Stomach (tissue), 9 donors: Measurements from ENCODE around the gene ENC1. TPM values are rescaled to one million over a fixed set of nuclear protein-coding genes. Genes with fewer than 3 reads are reported as not detected.

ENCODE experiments used
- DNase-seq, 2 donors: peaks; one replicate each; pipeline versions ENCODE4 v3.0.0 to v3.0.0-alpha.2; 2013 to 2019
- H3K27ac ChIP-seq, 5 donors: fragments of 200-600 bp in 4 of 5; sonication (generic) in 4 of 5; one replicate each; pipeline ENCODE4 v1.5.1; 2013 to 2019; ENCODE audit warnings: mild to moderate bottlenecking in 1 of 5, moderate library complexity in 1 of 5
- H3K27me3 ChIP-seq, 3 donors: fragments of 200-600 bp; sonication (generic); one replicate each; pipeline ENCODE4 v1.5.1; 2017 to 2019; ENCODE audit warnings: mixed run types in 1 of 3
- H3K36me3 ChIP-seq, 4 donors: fragments of 200-600 bp; sonication (generic); 1 replicate in 3 of 4; 2 replicates in 1 of 4; pipeline ENCODE4 v1.5.1; 2016 to 2019
- H3K4me1 ChIP-seq, 4 donors: fragments of 200-600 bp; sonication (generic); one replicate each; pipeline ENCODE4 v1.5.1; 2016 to 2019
- H3K4me3 ChIP-seq, 4 donors: fragments of 200-600 bp; sonication (generic) in 3 of 4; one replicate each; pipeline ENCODE4 v1.5.1; 2016 to 2019; ENCODE audit warnings: mild to moderate bottlenecking in 1 of 4
- H3K9me3 ChIP-seq, 4 donors: fragments of 200-600 bp; sonication (generic); one replicate each; pipeline ENCODE4 v1.5.1; 2016 to 2019
- CTCF ChIP-seq, 7 experiments: fragments of 450-650 bp in 4 of 7; fragments of 200-600 bp in 3 of 7; sonication (generic) in 3 of 7; IDR thresholded peaks; one replicate each; pipeline ENCODE4 v1.5.1; 2016 to 2019; ENCODE audit warnings: antibody characterized with exemption in 7 of 7, control low read depth in 2 of 7, mild to moderate bottlenecking in 1 of 7
- EP300 ChIP-seq: sonication (generic); formaldehyde crosslinking; IDR thresholded peaks from one replicate; pipeline ENCODE4 v1.6.1; 2017; ENCODE audit warnings: antibody characterized with exemption
- POLR2A ChIP-seq, 4 donors: fragments of 450-650 bp; IDR thresholded peaks; one replicate each; pipeline ENCODE4 v1.6.1; 2016; ENCODE audit warnings: antibody characterized with exemption in 4 of 4, control low read depth in 2 of 4, mild to moderate bottlenecking in 1 of 4, moderate library complexity in 1 of 4
- POLR2AphosphoS5 ChIP-seq, 3 donors: sonication (generic); formaldehyde crosslinking; IDR thresholded peaks; one replicate each; pipeline ENCODE4 v1.6.1; 2016; ENCODE audit warnings: antibody characterized with exemption in 3 of 3
- WGBS, 5 donors: extraction: QIAGEN DNeasy Blood & Tissue Kit in 3 of 5; methylation state at CpG; one replicate each; pipeline versions ENCODE4 v1.1.5 to v1.1.7; 2013 to 2018; 5-methylcytosine and 5-hydroxymethylcytosine counted together
- intact Hi-C: fragments of 100-400 bp; cut with DNase I; formaldehyde crosslinking; loops from one replicate; pipeline ENCODE4 v1.15.1; 2023; ENCODE audit warnings: low total_unique reads
- polyA plus RNA-seq, 3 donors: library from polyadenylated mRNA; stranded (reverse); fragments of 200-250 nt; gene quantifications; one replicate each; pipeline ENCODE4 v1.2.3, GENCODE V29; 2013
- total RNA-seq, 5 donors: library from RNA; depleted of rRNA; stranded (reverse); fragments of >200 nt; gene quantifications; one replicate each; pipeline versions ENCODE4 v1.1.0 to v1.2.3, GENCODE V29; 2014 to 2016
- donor health status: healthy with polysubstance abuse.
- donor health status: Bipolar disorder and iron deficiency.
- donor health status: healthy.

ENC1 gene
- total and polyA plus RNA-seq, 8 donors = 3.5 to 136 (median 14.0) TPM

- intact Hi-C loops = no loop called here
- DNase-seq = no peak
- Histone ChIP-seq H3K27ac (peak overlapping the region in 1 of 5 donors; percentile 48), H3K4me3 (no peak overlapping the region), H3K27me3 (no peaks in the 10 kb centered on the region), H3K4me1 (peaks cover 17 to 39% (median 26%) of the 10 kb centered on the region in 4 donors), H3K36me3 (no peaks in the 10 kb centered on the region), H3K9me3 (no peaks in the 10 kb centered on the region)
- no peak for TF ChIP-seq POLR2AphosphoS5 (IDR thresholded peaks at IDR 0.05)
- no peak for TF ChIP-seq POLR2A (IDR thresholded peaks at IDR 0.05)
- TF ChIP-seq CTCF (IDR thresholded peaks at IDR 0.05) = no peak
- TF ChIP-seq EP300 = no peak
- 51 to 77% (median 58%) methylated on average over 3 of the region's 3 CpGs for WGBS, 5 donors
These were observed 59.8 kb downstream of the ENC1 start for GRCh38 chr5:74580729-74581109.

GRCh38 chr5:74579215-74579614, 61.3 kb downstream of the ENC1 start:
- H3K4me3 ChIP-seq = no peak overlapping the region
- peak in 1 of 2 donors; percentile 54 for DNase-seq
- peaks cover 19 to 41% (median 27%) of the 10 kb centered on the region in 4 donors for H3K4me1 ChIP-seq
- no peaks in the 10 kb centered on the region for H3K36me3 ChIP-seq
- no peak overlapping the region for H3K27ac ChIP-seq
- WGBS, 5 donors = 74 to 90% (median 83%) methylated on average over 9 of the region's 9 CpGs
- no peaks in the 10 kb centered on the region for H3K27me3 ChIP-seq
- no peaks in the 10 kb centered on the region for H3K9me3 ChIP-seq
- TF ChIP-seq POLR2A (IDR thresholded peaks at IDR 0.05) = no peak
- TF ChIP-seq EP300 = no peak
- no peak for TF ChIP-seq POLR2AphosphoS5 (IDR thresholded peaks at IDR 0.05)
- TF ChIP-seq CTCF (IDR thresholded peaks at IDR 0.05) = no peak
- intact Hi-C loops = no loop called here

GRCh38 chr5:74578356-74579044, 62.0 kb downstream of the ENC1 start:
- Histone ChIP-seq H3K4me3 (no peak overlapping the region), H3K36me3 (no peaks in the 10 kb centered on the region), H3K4me1 (peaks cover 19 to 41% (median 27%) of the 10 kb centered on the region in 4 donors), H3K27me3 (no peaks in the 10 kb centered on the region), H3K27ac (no peak overlapping the region), H3K9me3 (no peaks in the 10 kb centered on the region)
- TF ChIP-seq POLR2AphosphoS5 (IDR thresholded peaks at IDR 0.05) (no peak), EP300 (no peak), POLR2A (IDR thresholded peaks at IDR 0.05) (no peak), CTCF (IDR thresholded peaks at IDR 0.05) (no peak)
- DNase-seq = no peak
- WGBS, 5 donors = 79 to 85% (median 83%) methylated on average over 7 of the region's 7 CpGs
- intact Hi-C loops = no loop called here

Other genes starting within 250 kb of the ENC1 start
- 100 to 1,000 TPM in 2 of 5 donors, 10 to 100 TPM in 3; 25.7 to 664 (median 94.0) TPM for gene HEXB, start 44.5 kb upstream of the ENC1 start, total RNA-seq
- gene HEXB, start 44.5 kb upstream of the ENC1 start, polyA plus RNA-seq = 10 to 100 TPM; 43.7 to 86.9 (median 69.3) TPM
- gene GFM2, start 126.4 kb upstream of the ENC1 start, total RNA-seq = 10 to 100 TPM in 2 of 5 donors, 1 to 10 TPM in 3; 2.9 to 48.3 (median 5.2) TPM
- 10 to 100 TPM; 14.4 to 16.8 (median 15.6) TPM for gene GFM2, start 126.4 kb upstream of the ENC1 start, polyA plus RNA-seq
- 100 to 1,000 TPM in 3 of 5 donors, 10 to 100 TPM in 2; 36.8 to 217 (median 105) TPM for gene NSA2, start 126.5 kb upstream of the ENC1 start, total RNA-seq
- 100 to 1,000 TPM in 2 of 3 donors, 10 to 100 TPM in 1; 100.0 to 217 (median 145) TPM for gene NSA2, start 126.5 kb upstream of the ENC1 start, polyA plus RNA-seq
- 10 to 100 TPM in 1 of 5 donors, 1 to 10 TPM in 2, under 1 TPM in 1, not detected in 1; under 0.01 to 11.2 (median 2.8) TPM for gene FAM169A, start 225.7 kb upstream of the ENC1 start, total RNA-seq
- gene FAM169A, start 225.7 kb upstream of the ENC1 start, polyA plus RNA-seq = under 1 TPM; 0.25 to 0.35 (median 0.31) TPM